ENCODE measurements around the gene URB2.

DNA sequence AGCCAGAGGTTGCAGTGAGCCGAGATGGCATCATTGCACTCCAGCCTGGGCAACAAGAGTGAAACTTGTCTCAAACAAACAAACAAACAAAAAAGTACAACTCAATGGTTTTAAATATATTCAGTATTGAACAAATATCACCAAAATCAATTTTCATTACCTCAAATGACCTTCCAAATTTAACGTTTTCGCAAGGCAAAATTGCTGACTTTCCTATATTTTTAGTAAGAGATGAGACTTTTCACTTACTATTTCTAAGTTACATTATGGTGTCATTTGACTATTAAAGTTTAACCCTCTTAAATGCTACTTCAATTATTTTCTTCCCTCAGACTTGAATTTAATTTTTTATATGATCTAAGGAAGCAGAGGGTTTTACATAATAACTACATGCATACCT, 44.6 kb upstream of the URB2 start:
- TF ChIP-seq, protein P1, sequence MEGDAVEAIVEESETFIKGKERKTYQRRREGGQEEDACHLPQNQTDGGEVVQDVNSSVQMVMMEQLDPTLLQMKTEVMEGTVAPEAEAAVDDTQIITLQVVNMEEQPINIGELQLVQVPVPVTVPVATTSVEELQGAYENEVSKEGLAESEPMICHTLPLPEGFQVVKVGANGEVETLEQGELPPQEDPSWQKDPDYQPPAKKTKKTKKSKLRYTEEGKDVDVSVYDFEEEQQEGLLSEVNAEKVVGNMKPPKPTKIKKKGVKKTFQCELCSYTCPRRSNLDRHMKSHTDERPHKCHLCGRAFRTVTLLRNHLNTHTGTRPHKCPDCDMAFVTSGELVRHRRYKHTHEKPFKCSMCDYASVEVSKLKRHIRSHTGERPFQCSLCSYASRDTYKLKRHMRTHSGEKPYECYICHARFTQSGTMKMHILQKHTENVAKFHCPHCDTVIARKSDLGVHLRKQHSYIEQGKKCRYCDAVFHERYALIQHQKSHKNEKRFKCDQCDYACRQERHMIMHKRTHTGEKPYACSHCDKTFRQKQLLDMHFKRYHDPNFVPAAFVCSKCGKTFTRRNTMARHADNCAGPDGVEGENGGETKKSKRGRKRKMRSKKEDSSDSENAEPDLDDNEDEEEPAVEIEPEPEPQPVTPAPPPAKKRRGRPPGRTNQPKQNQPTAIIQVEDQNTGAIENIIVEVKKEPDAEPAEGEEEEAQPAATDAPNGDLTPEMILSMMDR (IDR thresholded peaks at IDR 0.05): no peak
- no peak for TF ChIP-seq POLR2A (IDR thresholded peaks at IDR 0.05)

Measured in right lobe of liver (tissue), 4 donors.